HepG2 (cell line): ENCODE data around the gene UROS. TPM values are rescaled to one million over a fixed set of nuclear protein-coding genes. Genes with fewer than 3 reads are reported as not detected.
A peak's percentile ranks its signal among the peaks of the same experiment; 100 is the strongest.

ENCODE experiments used
- ELF1 ChIP-seq: sonication (generic); formaldehyde crosslinking; IDR thresholded peaks from 2 replicates; pipeline ENCODE4 v1.4.0; 2020; ENCODE audit warnings: missing genetic modification reagents
- FOXP1 ChIP-seq, 2 experiments: fragments of 450-650 bp in 1 of 2; IDR thresholded peaks; 2 replicates each; pipeline ENCODE4 v1.6.1; 2017 to 2018; ENCODE audit warnings: antibody characterized with exemption in 1 of 2
- GPN1 ChIP-seq: sonication (generic); formaldehyde crosslinking; IDR thresholded peaks from 2 replicates; pipeline ENCODE4 v1.5.1; 2020; ENCODE audit warnings: missing genetic modification reagents, borderline replicate concordance
- MBNL3 ChIP-seq: fragments of 250-450 bp; sonication (Bioruptor Pico); conservative IDR thresholded peaks from 2 replicates; pipeline ENCODE4 v1.8.0; 2022; ENCODE audit warnings: mild to moderate bottlenecking, inconsistent platforms
- ZNF317 ChIP-seq: sonication (generic); formaldehyde crosslinking; IDR thresholded peaks from 2 replicates; pipeline ENCODE4 v1.5.0; 2020; ENCODE audit warnings: mild to moderate bottlenecking, missing genetic modification reagents
- ZNF343 ChIP-seq: sonication (generic); formaldehyde crosslinking; IDR thresholded peaks from 2 replicates; pipeline ENCODE4 v1.4.0; 2020; ENCODE audit warnings: mild to moderate bottlenecking, missing genetic modification reagents
- ZNF430 ChIP-seq: sonication (generic); formaldehyde crosslinking; IDR thresholded peaks from 2 replicates; pipeline ENCODE4 v1.9.0; 2021; ENCODE audit warnings: mild to moderate bottlenecking, missing genetic modification reagents
- ZNF546 ChIP-seq: sonication (generic); formaldehyde crosslinking; conservative IDR thresholded peaks from 2 replicates; pipeline ENCODE4 v1.8.1; 2023; ENCODE audit warnings: mild to moderate bottlenecking, missing genetic modification reagents
- ZNF629 ChIP-seq: sonication (generic); formaldehyde crosslinking; conservative IDR thresholded peaks from 2 replicates; pipeline ENCODE4 v1.5.0; 2020; ENCODE audit warnings: missing genetic modification reagents
- ZNF775 ChIP-seq: sonication (generic); formaldehyde crosslinking; IDR thresholded peaks from 2 replicates; pipeline ENCODE4 v1.4.0; 2020; ENCODE audit warnings: missing genetic modification reagents, mild to moderate bottlenecking, moderate library complexity, borderline replicate concordance
- ZNF776 ChIP-seq: sonication (generic); formaldehyde crosslinking; IDR thresholded peaks from 2 replicates; pipeline ENCODE4 v1.4.0; 2020; ENCODE audit warnings: mild to moderate bottlenecking, missing genetic modification reagents
- polyA plus RNA-seq, 8 experiments: library from polyadenylated mRNA; depleted of rRNA in 3 of 8; stranded (reverse) in 7 of 8; unstranded in 1 of 8; fragments of >200 nt; fragmentation: Illumina TruSeq in 4 of 8; extraction: Trizol in 4 of 8; gene quantifications; 2 replicates each; pipeline versions ENCODE4 v1.2.1 to v1.2.3, GENCODE V29; 2011 to 2016; ENCODE audit warnings: low read depth in 4 of 8, missing spikeins in 1 of 8, mixed read lengths in 1 of 8; ENCODE audit not compliant: insufficient read depth in 1 of 8
- total RNA-seq, 5 experiments: library from RNA; depleted of rRNA; stranded (reverse); fragments of >200 nt; fragmentation: Illumina TruSeq; extraction: Trizol; gene quantifications; 2 replicates each; pipeline ENCODE4 v1.2.3, GENCODE V29; 2016; ENCODE audit warnings: low read depth in 1 of 5
- TF ChIP-seq, protein P1 (sequence below): sonication (generic); formaldehyde crosslinking; IDR thresholded peaks from 2 replicates; pipeline ENCODE4 v1.4.0; 2020; ENCODE audit warnings: missing genetic modification reagents
- TF ChIP-seq, protein P2 (sequence below): sonication (generic); formaldehyde crosslinking; IDR thresholded peaks from 2 replicates; pipeline ENCODE4 v1.4.0; 2020; ENCODE audit warnings: missing genetic modification reagents
- TF ChIP-seq, protein P3 (sequence below), 2 experiments: fragments of 450-650 bp in 1 of 2; sonication (generic) in 1 of 2; formaldehyde crosslinking in 1 of 2; IDR thresholded peaks; 2 replicates each; pipeline versions ENCODE4 v1.6.1 to v1.8.0; 2016 to 2022; ENCODE audit warnings: antibody characterized with exemption in 1 of 2, mild to moderate bottlenecking in 1 of 2, missing genetic modification reagents in 1 of 2
- TF ChIP-seq, protein P4 (sequence below): sonication (generic); formaldehyde crosslinking; IDR thresholded peaks from 2 replicates; pipeline ENCODE4 v1.5.0; 2020; ENCODE audit warnings: missing genetic modification reagents

The UROS gene
- total and polyA plus RNA-seq, 2 of the 13 experiments (the other 11 are each of a cell fraction or from before 2014, with no cell fraction given), result 14.8 to 49.9 TPM

DNA sequence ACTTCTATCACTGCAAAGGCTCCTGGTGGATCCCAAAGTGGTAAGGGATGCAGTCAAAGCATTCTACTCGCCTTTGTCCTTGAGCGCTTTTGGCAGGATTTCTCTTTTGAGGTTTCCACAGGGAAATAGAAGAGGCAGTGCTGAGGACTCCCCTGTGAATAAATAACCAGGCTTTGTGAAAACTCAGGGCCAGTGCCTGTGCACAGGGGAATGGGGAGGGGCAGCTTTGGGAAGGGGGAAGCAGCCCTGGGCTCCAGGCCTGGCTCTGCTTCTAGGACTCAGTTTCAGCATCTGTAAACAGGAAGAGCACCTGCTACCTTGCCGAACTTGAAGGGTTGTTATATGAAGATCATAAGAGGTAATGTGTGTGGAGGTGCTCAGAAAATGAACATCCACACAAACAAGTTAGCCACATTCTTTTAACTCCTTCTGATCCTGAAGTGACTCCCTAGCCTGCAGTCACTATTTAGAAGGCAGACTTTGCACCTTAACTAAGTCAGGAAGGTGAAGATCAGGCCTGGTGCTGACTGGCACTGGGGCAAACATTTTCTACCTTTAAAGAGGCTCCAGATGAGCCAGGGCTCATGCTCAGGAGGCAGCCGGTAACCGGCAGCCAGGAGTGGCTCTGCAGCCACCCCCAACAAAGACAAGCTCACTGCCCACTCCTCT is 24.9 kb downstream of the UROS start (continued):
- TF ChIP-seq GPN1, result no peak
- TF ChIP-seq ELF1, result peak; percentile 30; the same call in 1 of the 2 replicates
- TF ChIP-seq, protein P1, sequence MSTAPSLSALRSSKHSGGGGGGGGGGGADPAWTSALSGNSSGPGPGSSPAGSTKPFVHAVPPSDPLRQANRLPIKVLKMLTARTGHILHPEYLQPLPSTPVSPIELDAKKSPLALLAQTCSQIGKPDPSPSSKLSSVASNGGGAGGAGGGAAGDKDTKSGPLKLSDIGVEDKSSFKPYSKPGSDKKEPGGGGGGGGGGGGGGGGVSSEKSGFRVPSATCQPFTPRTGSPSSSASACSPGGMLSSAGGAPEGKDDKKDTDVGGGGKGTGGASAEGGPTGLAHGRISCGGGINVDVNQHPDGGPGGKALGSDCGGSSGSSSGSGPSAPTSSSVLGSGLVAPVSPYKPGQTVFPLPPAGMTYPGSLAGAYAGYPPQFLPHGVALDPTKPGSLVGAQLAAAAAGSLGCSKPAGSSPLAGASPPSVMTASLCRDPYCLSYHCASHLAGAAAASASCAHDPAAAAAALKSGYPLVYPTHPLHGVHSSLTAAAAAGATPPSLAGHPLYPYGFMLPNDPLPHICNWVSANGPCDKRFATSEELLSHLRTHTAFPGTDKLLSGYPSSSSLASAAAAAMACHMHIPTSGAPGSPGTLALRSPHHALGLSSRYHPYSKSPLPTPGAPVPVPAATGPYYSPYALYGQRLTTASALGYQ (CRISPR knock-in tag), result no peak
- peak; percentile 82 for TF ChIP-seq ZNF629
- TF ChIP-seq FOXP1 (IDR thresholded peaks at IDR 0.05), result no peak
- TF ChIP-seq FOXP1 (CRISPR knock-in tag; IDR thresholded peaks at IDR 0.05), result peak; percentile 7; the same call in 1 of the 2 replicates
- TF ChIP-seq ZNF430 (CRISPR knock-in tag), result no peak
- TF ChIP-seq, protein P2, sequence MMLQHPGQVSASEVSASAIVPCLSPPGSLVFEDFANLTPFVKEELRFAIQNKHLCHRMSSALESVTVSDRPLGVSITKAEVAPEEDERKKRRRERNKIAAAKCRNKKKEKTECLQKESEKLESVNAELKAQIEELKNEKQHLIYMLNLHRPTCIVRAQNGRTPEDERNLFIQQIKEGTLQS (CRISPR knock-in tag), result no peak
- no peak for TF ChIP-seq ZNF776 (CRISPR knock-in tag)
- TF ChIP-seq, protein P3, sequence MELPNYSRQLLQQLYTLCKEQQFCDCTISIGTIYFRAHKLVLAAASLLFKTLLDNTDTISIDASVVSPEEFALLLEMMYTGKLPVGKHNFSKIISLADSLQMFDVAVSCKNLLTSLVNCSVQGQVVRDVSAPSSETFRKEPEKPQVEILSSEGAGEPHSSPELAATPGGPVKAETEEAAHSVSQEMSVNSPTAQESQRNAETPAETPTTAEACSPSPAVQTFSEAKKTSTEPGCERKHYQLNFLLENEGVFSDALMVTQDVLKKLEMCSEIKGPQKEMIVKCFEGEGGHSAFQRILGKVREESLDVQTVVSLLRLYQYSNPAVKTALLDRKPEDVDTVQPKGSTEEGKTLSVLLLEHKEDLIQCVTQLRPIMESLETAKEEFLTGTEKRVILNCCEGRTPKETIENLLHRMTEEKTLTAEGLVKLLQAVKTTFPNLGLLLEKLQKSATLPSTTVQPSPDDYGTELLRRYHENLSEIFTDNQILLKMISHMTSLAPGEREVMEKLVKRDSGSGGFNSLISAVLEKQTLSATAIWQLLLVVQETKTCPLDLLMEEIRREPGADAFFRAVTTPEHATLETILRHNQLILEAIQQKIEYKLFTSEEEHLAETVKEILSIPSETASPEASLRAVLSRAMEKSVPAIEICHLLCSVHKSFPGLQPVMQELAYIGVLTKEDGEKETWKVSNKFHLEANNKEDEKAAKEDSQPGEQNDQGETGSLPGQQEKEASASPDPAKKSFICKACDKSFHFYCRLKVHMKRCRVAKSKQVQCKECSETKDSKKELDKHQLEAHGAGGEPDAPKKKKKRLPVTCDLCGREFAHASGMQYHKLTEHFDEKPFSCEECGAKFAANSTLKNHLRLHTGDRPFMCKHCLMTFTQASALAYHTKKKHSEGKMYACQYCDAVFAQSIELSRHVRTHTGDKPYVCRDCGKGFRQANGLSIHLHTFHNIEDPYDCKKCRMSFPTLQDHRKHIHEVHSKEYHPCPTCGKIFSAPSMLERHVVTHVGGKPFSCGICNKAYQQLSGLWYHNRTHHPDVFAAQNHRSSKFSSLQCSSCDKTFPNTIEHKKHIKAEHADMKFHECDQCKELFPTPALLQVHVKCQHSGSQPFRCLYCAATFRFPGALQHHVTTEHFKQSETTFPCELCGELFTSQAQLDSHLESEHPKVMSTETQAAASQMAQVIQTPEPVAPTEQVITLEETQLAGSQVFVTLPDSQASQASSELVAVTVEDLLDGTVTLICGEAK (IDR thresholded peaks at IDR 0.05), result no peak
- TF ChIP-seq, protein P3 (CRISPR knock-in tag; IDR thresholded peaks at IDR 0.05), result no peak
- TF ChIP-seq MBNL3 (CRISPR knock-in tag), result no peak
- TF ChIP-seq, protein P4, sequence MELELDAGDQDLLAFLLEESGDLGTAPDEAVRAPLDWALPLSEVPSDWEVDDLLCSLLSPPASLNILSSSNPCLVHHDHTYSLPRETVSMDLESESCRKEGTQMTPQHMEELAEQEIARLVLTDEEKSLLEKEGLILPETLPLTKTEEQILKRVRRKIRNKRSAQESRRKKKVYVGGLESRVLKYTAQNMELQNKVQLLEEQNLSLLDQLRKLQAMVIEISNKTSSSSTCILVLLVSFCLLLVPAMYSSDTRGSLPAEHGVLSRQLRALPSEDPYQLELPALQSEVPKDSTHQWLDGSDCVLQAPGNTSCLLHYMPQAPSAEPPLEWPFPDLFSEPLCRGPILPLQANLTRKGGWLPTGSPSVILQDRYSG, result no peak
- TF ChIP-seq ZNF343 (CRISPR knock-in tag), result no peak
- no peak for TF ChIP-seq ZNF317 (CRISPR knock-in tag)
- TF ChIP-seq ZNF775, result no peak
- TF ChIP-seq ZNF546 (CRISPR knock-in tag), result no peak
